HEK293T (cell line): ENCODE results near the gene SEC24A.

Experiments
- FOXM1 ChIP-seq: fragments of 450-650 bp; IDR thresholded peaks from 2 replicates; pipeline ENCODE4 v1.6.1; 2017; ENCODE audit warnings: mild to moderate bottlenecking, borderline replicate concordance
- SP1 ChIP-seq: fragments of 450-650 bp; IDR thresholded peaks from 2 replicates; pipeline ENCODE4 v1.6.1; 2017
- TF ChIP-seq, protein P1 (sequence below): fragments of 450-650 bp; IDR thresholded peaks from 2 replicates; pipeline ENCODE4 v1.6.1; 2016

- TF ChIP-seq FOXM1 (no peak), SP1 (no peak)
- TF ChIP-seq, protein P1, sequence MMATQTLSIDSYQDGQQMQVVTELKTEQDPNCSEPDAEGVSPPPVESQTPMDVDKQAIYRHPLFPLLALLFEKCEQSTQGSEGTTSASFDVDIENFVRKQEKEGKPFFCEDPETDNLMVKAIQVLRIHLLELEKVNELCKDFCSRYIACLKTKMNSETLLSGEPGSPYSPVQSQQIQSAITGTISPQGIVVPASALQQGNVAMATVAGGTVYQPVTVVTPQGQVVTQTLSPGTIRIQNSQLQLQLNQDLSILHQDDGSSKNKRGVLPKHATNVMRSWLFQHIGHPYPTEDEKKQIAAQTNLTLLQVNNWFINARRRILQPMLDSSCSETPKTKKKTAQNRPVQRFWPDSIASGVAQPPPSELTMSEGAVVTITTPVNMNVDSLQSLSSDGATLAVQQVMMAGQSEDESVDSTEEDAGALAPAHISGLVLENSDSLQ: no peak
These were observed 28.0 kb upstream of the SEC24A start for GRCh38 chr5:134620634-134621033.
